HG02759 (cell line): ENCODE results near the gene GRM5.

Experiments used
- ATAC-seq: cut with Tn5 transposase; IDR thresholded peaks from one replicate; pipeline ENCODE4 v1.9.1; 2021; ENCODE audit warnings: mild to moderate bottlenecking, moderate library complexity; ENCODE audit not compliant: unreplicated experiment

Gene GRM5

DNA sequence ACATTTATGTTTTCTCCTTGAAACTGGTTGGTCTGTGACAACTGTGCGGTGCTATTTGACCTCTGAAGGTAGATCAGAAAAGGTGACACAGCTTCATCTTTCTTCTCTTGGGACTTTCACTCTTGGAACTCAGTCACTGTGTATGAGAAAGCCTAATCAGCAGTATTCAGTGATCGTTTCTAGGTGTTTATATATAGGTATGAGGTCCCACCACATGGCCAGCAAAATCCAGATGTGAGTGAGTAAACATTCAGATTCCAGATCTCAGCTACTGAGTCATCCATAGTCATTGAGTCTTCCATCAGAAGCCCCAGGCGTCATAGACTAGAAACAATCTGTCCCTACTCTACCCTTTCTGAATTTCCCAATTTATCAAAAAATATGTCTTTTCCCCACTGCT lies 610.9 kb downstream of the GRM5 start:
- ATAC-seq: no peak
